GM13977 (cell line): Measurements from ENCODE around the gene CIP2A.

Source experiments
- DNase-seq: peaks from one replicate; pipeline ENCODE4 v3.0.0; 2012; ENCODE audit warnings: low spot score
- CTCF ChIP-seq: IDR thresholded peaks from 2 replicates; pipeline ENCODE4 v1.5.1; 2012; ENCODE audit warnings: mild to moderate bottlenecking, control low read depth; ENCODE audit not compliant: insufficient read depth; ENCODE audit errors: extremely low read depth, missing control alignments
- in situ Hi-C: fragments of 300-500 bp; cut with MboI; formaldehyde crosslinking; loops from one replicate; pipeline ENCODE4 v1.12.0; 2022; ENCODE audit warnings: low sequenced_read_pairs, low pct_unique_long_range_greater_than_20kb, mixed read lengths, inconsistent platforms; ENCODE audit not compliant: unreplicated experiment

The CIP2A gene

GRCh38 chr3:108605491-108605890 is 16.3 kb upstream of the CIP2A start:
- in situ Hi-C loops: no loop called here
- DNase-seq: no peak
- no peak for TF ChIP-seq CTCF

GRCh38 chr3:108605028-108605427 is 15.8 kb upstream of the CIP2A start:
- no peak for DNase-seq
- no peak for TF ChIP-seq CTCF
- in situ Hi-C loops: no loop called here

GRCh38 chr3:108603691-108604090 is 14.5 kb upstream of the CIP2A start:
- in situ Hi-C loops: no loop called here
- no peak for TF ChIP-seq CTCF
- DNase-seq: no peak

- TF ChIP-seq CTCF: no peak
- no peak for DNase-seq
- in situ Hi-C loops: no loop called here
These were observed 13.7 kb upstream of the CIP2A start for GRCh38 chr3:108602935-108603294.

GRCh38 chr3:108602249-108602934 is 13.2 kb upstream of the CIP2A start:
- in situ Hi-C loops: no loop called here
- no peak for TF ChIP-seq CTCF
- DNase-seq: peak; percentile 8

GRCh38 chr3:108599677-108600409 is 10.6 kb upstream of the CIP2A start:
- no peak for DNase-seq
- in situ Hi-C loops: no loop called here
- no peak for TF ChIP-seq CTCF
